Liver (tissue), 3 donors: ENCODE data around the gene RNF144B.

ENCODE experiments used
- EGR1 ChIP-seq, 2 donors: IDR thresholded peaks; 2 replicates each; pipeline ENCODE4 v1.6.1; 2016 to 2018; ENCODE audit warnings: antibody characterized with exemption in 2 of 2, low read depth in 2 of 2
- GABPA ChIP-seq, 2 donors: IDR thresholded peaks in 1 of 2; conservative IDR thresholded peaks in 1 of 2; 2 replicates each; pipeline ENCODE4 v1.6.1; 2016; ENCODE audit warnings: antibody characterized with exemption in 2 of 2, mild to moderate bottlenecking in 1 of 2, moderate library complexity in 1 of 2
- JUND ChIP-seq, 2 donors: IDR thresholded peaks; 2 replicates each; pipeline ENCODE4 v1.6.1; 2016; ENCODE audit warnings: antibody characterized with exemption in 2 of 2
- NR2F2 ChIP-seq: IDR thresholded peaks from 2 replicates; pipeline ENCODE4 v1.6.1; 2016; ENCODE audit warnings: antibody characterized with exemption
- RAD21 ChIP-seq, 2 donors: IDR thresholded peaks; 2 replicates each; pipeline ENCODE4 v1.6.1; 2016; ENCODE audit warnings: antibody characterized with exemption in 2 of 2, mild to moderate bottlenecking in 2 of 2
- SP1 ChIP-seq: IDR thresholded peaks from 2 replicates; pipeline ENCODE4 v1.6.1; 2018; ENCODE audit warnings: antibody characterized with exemption, mild to moderate bottlenecking
- TAF1 ChIP-seq: conservative IDR thresholded peaks from 2 replicates; pipeline ENCODE4 v1.6.1; 2016; ENCODE audit warnings: antibody characterized with exemption, mild to moderate bottlenecking
- YY1 ChIP-seq: IDR thresholded peaks from 2 replicates; pipeline ENCODE4 v1.6.1; 2016; ENCODE audit warnings: antibody characterized with exemption, mild to moderate bottlenecking
- TF ChIP-seq, protein P1 (sequence below): IDR thresholded peaks from 2 replicates; pipeline ENCODE4 v1.6.1; 2016; ENCODE audit warnings: antibody characterized with exemption, mild to moderate bottlenecking
- TF ChIP-seq, protein P2 (sequence below): fragments of 150-350 bp; IDR thresholded peaks from 2 replicates; pipeline ENCODE4 v1.5.1; 2017; ENCODE audit warnings: improper control_type of control experiment, low read depth, low read length; ENCODE audit not compliant: missing input control
- TF ChIP-seq, protein P3 (sequence below): IDR thresholded peaks from 2 replicates; pipeline ENCODE4 v1.6.1; 2016; ENCODE audit warnings: antibody characterized with exemption
- donor health status: healthy.
- donor health status: healthy.

DNA sequence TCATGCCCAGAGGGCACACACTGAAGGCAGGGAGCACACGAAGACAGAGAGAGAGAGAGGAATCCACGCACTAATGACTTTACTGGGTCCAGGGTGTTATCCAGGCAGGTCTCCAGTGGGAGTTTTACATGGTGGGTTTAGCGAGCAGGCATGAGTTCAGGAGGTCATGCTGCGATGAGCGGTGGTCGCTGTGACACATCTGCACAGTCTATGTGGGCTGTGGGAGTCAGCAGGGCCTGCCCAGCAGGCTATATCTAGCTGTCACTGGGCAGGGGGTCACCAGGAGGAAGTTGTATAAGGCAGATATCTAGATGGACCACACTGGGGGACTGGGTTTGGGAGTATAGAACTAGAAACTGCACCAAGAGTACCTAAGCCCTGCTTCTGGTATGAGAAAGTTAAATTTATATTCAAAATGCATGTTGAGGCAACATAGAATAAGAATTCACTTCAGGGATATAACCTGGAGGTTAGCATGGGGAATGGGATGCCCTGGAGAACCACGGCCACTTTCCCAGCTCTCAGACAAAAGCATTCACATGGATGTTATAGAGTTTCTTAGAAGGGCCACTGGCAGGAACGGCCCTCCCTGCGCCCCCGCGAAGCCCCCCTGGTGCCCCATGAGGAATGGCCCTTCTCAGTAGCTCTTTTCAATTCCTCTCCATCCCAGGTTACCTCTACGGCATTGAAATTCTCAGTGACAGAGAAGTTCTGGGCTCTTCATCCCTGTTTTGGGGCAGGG is 113.9 kb downstream of the RNF144B start:
- TF ChIP-seq, protein P1, sequence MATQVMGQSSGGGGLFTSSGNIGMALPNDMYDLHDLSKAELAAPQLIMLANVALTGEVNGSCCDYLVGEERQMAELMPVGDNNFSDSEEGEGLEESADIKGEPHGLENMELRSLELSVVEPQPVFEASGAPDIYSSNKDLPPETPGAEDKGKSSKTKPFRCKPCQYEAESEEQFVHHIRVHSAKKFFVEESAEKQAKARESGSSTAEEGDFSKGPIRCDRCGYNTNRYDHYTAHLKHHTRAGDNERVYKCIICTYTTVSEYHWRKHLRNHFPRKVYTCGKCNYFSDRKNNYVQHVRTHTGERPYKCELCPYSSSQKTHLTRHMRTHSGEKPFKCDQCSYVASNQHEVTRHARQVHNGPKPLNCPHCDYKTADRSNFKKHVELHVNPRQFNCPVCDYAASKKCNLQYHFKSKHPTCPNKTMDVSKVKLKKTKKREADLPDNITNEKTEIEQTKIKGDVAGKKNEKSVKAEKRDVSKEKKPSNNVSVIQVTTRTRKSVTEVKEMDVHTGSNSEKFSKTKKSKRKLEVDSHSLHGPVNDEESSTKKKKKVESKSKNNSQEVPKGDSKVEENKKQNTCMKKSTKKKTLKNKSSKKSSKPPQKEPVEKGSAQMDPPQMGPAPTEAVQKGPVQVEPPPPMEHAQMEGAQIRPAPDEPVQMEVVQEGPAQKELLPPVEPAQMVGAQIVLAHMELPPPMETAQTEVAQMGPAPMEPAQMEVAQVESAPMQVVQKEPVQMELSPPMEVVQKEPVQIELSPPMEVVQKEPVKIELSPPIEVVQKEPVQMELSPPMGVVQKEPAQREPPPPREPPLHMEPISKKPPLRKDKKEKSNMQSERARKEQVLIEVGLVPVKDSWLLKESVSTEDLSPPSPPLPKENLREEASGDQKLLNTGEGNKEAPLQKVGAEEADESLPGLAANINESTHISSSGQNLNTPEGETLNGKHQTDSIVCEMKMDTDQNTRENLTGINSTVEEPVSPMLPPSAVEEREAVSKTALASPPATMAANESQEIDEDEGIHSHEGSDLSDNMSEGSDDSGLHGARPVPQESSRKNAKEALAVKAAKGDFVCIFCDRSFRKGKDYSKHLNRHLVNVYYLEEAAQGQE, result no peak
- TF ChIP-seq EGR1 (IDR thresholded peaks at IDR 0.05; ENCODE audit: low read depth in 2 of 2) (no peak), RAD21 (IDR thresholded peaks at IDR 0.05) (no peak), NR2F2 (no peak), SP1 (no peak), GABPA (IDR thresholded peaks at IDR 0.05 in 1 of 2, conservative IDR thresholded peaks at IDR 0.05 in 1 of 2) (no peak), YY1 (no peak), TAF1 (no peak), JUND (IDR thresholded peaks at IDR 0.05) (no peak)
- TF ChIP-seq, protein P2, sequence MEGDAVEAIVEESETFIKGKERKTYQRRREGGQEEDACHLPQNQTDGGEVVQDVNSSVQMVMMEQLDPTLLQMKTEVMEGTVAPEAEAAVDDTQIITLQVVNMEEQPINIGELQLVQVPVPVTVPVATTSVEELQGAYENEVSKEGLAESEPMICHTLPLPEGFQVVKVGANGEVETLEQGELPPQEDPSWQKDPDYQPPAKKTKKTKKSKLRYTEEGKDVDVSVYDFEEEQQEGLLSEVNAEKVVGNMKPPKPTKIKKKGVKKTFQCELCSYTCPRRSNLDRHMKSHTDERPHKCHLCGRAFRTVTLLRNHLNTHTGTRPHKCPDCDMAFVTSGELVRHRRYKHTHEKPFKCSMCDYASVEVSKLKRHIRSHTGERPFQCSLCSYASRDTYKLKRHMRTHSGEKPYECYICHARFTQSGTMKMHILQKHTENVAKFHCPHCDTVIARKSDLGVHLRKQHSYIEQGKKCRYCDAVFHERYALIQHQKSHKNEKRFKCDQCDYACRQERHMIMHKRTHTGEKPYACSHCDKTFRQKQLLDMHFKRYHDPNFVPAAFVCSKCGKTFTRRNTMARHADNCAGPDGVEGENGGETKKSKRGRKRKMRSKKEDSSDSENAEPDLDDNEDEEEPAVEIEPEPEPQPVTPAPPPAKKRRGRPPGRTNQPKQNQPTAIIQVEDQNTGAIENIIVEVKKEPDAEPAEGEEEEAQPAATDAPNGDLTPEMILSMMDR, result no peak
- TF ChIP-seq, protein P3, sequence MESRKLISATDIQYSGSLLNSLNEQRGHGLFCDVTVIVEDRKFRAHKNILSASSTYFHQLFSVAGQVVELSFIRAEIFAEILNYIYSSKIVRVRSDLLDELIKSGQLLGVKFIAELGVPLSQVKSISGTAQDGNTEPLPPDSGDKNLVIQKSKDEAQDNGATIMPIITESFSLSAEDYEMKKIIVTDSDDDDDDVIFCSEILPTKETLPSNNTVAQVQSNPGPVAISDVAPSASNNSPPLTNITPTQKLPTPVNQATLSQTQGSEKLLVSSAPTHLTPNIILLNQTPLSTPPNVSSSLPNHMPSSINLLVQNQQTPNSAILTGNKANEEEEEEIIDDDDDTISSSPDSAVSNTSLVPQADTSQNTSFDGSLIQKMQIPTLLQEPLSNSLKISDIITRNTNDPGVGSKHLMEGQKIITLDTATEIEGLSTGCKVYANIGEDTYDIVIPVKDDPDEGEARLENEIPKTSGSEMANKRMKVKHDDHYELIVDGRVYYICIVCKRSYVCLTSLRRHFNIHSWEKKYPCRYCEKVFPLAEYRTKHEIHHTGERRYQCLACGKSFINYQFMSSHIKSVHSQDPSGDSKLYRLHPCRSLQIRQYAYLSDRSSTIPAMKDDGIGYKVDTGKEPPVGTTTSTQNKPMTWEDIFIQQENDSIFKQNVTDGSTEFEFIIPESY, result no peak
